ENCODE results near the gene SLC4A3.
"Not testable (repeated sequence)": the region's sequence is repeated elsewhere in the genome, so short reads cannot be mapped to it uniquely, and the experiment has no call there.

Gene SLC4A3

GRCh38 chr2:219651656-219652055 lies 24.2 kb downstream of the SLC4A3 start:
- DNase-seq, result not testable (repeated sequence)

- no peak for DNase-seq
Measured at GRCh38 chr2:219656526-219656925, 29.1 kb downstream of the SLC4A3 start.

- no peak for DNase-seq
Measured at GRCh38 chr2:219658196-219658846, 30.9 kb downstream of the SLC4A3 start.

DNA sequence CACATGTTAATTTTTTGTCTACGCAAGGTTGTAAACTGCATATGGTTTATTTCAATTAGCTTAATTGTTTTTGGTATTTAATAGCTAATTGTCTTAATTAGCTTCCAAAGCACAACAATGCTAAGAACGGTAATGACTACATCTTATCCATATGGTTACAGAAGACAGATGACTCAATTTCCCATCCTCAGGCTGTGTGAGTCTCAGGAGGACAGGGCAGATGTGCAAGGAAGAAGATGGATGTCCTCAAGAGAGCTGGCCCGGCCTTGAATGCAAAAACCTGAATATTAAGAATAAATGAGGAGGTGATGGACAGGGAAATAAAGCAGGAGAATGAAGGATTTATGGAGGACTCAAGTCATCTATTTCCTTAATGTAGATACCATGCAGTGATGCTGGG lies 31.4 kb downstream of the SLC4A3 start:
- DNase-seq, result no peak

DNA sequence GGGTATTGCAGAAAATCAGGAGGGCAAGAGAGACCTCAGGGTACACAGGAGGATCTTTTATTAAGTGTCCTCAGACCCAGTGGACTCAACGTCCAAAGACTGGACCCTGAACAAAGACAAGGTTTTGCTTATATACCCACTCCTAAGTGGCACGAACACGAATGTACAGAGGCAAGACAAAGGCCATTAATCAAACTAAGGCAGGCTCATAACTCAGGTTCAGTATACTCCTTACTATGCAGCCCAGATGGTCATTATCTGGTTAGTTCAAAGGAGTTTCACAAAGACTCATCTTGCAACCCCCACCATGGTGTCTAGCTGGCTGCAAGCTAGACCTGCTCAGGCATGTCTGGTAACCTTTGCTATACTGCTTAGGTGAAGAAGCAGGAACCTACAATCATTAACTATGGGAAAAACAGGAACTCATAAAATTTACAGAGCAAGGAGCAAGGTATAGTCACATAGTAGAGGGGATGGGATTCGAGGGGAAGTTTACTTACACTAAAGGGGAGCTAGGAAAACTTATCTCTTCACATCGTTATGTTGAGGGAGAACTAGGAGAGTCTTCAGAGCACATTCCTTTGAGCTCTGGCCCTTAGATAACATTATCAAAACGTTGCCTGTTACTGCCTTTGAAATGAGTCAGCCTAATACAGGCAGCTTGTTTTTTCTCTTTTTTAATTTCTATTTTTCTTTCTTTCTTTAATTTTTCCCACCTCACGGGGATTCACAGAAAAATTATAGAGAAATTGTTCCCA lies 33.9 kb downstream of the SLC4A3 start:
- DNase-seq, result no peak

DNA sequence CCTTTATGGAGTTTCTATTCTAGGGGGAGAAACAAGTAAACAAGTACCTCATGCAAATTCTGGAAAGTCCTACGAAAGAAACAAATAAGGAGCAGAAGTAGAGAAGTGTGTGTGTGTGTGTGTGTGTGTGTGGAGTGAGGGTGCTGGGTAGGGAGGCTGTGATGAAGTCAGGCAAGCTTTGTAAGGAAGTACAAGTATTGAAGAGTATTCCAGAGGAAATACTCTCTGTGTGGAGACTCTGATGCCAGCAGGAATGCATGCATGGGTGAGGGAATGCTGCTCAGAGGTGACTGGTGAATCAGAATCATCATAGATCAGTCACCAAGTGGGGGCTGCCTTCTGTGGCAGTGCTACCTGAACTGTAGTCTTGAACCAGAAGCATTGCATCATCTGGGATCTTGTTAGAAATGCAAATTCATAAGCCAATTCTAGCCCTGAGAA lies 34.5 kb downstream of the SLC4A3 start:
- no peak for DNase-seq

- no peak for DNase-seq
Measured at GRCh38 chr2:219662566-219662965, 35.1 kb downstream of the SLC4A3 start.

DNA sequence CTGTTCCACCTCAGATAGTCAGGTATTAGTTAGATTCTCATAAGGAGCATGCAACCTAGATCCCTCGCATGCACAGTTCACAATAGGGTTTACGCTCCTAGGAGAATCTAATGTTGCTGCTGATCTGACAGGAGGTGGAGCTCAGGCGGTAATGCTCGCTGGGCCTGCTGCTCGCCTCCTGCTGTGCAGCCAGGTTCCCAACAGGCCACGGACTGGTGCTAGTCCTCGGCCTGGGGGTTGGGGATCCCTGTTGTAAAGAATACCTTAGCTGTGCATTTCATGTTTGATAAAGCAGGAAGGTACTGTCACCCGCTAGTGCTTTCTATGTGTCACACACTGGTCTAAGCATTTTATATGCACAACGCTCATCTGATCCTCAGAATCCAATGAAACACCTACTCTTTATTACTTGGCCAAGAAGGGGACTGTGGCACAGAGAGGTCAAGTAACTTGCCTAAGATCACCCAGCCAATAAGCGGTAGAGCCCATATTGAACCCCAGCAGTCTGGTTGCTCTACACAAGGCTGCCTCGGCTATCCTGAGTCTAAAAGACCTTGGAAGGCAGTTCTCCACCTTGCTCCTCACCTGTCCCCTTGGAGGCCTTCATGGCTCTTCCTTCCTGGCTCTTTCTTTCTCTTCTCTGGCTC lies 35.8 kb downstream of the SLC4A3 start:
- no peak for DNase-seq

DNA sequence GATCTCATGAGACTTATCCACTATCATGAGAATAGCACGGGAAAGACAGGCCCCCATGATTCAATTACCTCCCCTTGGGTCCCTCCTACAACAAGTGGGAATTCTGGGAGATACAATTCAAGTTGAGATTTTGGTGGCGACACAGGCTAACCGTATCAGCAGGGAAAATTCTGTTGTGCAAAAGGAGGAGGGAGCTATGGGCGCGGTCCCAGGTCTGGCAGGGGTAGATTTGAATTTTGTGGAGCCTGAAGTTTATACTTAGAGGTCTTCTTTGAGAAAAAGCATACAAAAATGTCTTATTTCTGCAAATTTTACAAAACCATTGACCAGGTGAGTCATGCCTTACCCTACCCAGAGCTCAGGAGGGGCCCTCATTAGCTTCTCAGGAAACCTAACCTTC lies 36.6 kb downstream of the SLC4A3 start:
- DNase-seq, result no peak

DNA sequence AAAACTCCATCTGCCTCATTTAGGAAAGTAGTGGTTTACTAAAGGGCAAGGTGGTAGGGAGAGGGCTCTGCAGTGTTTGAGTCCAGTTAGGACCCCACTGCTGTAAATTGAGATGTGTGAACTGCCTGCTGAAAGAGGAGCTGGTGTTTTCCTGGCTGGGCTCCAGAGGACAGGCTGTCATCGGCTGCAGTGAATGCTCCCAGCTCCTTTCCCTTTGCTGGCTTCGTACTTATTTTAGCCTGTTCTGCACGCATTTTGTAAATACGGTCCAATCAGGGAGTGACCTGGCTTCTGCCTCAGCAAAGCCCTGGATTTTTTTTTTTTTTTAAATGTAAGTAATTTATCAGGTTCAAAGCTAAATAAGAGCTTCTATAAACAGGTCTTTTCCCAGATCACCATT lies 37.5 kb downstream of the SLC4A3 start:
- no peak for DNase-seq

GRCh38 chr2:219665926-219666325 lies 38.5 kb downstream of the SLC4A3 start:
- DNase-seq, result no peak

- DNase-seq, result no peak
Measured at GRCh38 chr2:219668316-219668715, 40.9 kb downstream of the SLC4A3 start.

- DNase-seq, result no peak
Measured at GRCh38 chr2:219670386-219670785, 43.0 kb downstream of the SLC4A3 start.

- no peak for DNase-seq
Measured at GRCh38 chr2:219671279-219671678, 43.8 kb downstream of the SLC4A3 start.

GRCh38 chr2:219672406-219672805 lies 45.0 kb downstream of the SLC4A3 start:
- DNase-seq, result no peak

DNA sequence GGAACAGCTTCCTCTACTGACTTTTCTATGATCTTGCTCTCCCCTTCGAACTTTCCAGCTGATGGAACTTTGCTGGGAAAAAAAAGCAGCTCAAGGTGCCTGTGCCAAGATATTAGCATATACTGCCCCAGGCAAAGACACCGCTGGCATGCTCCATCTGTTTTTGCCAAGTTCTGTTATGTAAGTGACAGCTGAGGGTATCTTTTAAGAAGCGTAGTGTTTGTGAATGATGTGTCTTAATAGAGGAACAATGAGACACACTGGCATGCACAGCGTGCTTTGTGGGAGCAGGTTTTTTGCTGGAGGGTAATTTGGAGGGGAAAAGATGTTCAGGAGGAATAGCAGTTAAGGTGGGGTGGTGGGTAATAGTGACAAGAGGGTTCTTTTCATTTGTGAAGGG lies 47.8 kb downstream of the SLC4A3 start:
- no peak for DNase-seq

- no peak for DNase-seq
Measured at GRCh38 chr2:219676586-219676985, 49.2 kb downstream of the SLC4A3 start.

- no peak for DNase-seq
Measured at GRCh38 chr2:219679041-219679440, 51.6 kb downstream of the SLC4A3 start.

DNA sequence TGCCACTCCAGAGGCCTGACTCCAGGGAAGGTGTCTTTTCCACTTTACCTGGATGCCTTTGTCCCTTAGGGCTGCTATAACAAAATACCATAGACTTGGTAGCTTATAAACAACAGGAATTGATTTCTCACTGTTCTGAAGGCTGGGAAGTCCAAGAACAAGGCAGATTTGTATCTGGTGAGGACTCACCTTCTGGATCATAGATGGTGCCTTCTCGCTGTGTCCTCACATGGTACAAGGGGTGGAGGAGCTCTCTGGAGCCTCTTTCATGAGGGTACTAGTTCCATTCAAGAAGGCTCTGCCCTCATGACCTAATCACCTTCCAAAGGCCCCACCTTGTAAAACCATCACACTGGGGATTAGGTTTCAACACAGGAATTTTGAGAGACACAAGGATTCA lies 52.1 kb downstream of the SLC4A3 start:
- no peak for DNase-seq

- no peak for DNase-seq
Measured at GRCh38 chr2:219680958-219681693, 53.7 kb downstream of the SLC4A3 start.

DNA sequence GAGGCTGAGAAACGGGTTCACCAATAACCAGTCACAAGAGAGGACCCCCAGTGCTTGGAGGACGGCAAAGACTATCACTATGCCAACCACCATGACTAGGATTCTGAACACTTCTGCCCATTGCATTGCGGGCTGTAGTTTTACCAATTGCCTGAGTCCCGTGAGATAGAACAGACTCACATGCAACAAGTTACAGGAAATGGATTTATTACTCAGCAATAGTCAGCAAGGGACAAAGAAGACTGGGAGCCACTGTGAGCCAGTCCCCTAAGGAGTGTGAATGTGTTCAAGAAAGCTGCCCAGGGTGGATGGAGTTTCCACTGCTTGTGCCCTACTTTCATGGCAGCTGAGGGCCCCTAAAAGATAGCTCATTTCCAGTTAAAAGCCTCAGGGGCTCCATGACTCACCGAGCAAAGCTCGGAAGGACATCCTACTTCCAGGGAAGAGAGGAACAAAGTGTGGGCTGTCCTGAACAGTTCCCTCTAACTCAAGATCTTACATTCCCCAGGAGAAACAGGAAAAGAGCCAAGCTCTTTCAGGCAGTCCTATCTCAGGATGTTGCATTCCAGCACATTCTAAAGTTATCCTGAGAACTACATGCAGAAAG lies 54.4 kb downstream of the SLC4A3 start:
- DNase-seq, result no peak

- DNase-seq, result not testable (repeated sequence)
Measured at GRCh38 chr2:219683474-219683873, 56.0 kb downstream of the SLC4A3 start.

Measured in NCI-H524 (cell line).